HG03045 (cell line): Measurements from ENCODE around the gene RBKS.

Experiments
- ATAC-seq: cut with Tn5 transposase; IDR thresholded peaks from one replicate; pipeline ENCODE4 v1.9.1; 2021; ENCODE audit warnings: mild to moderate bottlenecking, moderate library complexity; ENCODE audit not compliant: unreplicated experiment

Gene RBKS

DNA sequence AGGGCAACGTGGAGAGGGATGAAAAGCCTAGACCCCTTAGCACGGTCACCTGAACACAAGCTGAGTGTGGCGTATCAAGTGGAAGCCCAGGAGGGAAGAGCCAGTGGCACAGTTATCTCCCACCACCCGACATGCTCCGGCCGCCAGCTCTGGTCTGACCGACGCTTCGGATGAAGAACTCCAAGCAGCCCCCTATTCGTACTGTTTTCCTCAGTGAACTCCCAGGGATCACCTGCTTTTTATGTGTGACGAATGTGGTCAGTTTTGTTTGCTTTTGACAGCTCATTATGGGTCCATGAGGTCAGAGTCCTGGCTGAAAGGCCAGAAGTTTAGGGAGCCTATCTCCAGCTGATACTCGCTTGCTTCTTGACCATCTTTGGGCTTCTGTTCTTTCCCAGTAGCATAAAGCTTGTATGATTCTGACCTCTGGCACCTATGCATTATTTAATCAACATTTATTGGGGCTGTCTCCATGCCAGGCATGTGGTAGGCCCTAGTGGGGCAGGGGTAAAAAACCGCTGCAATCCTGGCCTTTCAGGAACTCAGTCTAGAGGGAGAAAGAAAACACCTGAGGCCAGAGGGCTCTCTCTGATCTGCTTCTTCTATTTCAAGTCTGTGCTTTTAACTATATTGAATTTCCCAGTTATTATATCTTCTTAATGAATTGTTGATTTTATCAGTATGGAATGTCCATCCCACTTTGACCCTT lies 151.7 kb downstream of the RBKS start:
- ATAC-seq, result no peak

DNA sequence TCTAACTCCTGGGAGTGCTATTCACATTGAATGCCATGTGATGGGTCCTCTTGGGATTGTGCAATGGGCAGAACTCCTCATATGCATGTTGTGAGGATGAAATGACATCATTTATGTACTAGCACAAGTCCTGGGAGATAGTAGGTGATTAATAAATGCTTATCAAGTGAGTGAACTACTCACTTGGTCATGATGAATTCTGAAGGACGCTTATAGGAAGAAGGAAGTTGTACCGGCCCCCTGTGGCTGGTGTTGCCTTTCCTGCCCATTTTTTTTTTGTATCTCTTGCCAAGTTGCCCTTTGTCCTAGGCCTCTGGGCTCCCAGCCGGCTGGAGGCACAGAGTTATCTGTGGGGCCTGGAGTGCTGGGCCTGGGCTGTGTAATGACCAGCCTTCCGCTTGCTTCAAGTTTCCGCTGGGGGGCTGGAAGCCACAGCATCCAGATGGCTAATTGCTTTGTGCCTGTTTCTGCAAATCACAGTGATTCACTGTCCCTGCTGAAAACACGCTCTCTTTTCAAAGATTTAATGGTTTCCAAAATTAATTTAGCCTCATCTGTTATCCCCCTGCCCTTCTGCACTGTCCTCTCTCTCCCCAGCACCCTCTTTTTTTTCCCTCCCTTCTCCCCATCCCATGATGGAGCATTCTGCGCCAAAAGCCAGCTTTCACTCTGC lies 152.4 kb downstream of the RBKS start:
- ATAC-seq, result no peak

DNA sequence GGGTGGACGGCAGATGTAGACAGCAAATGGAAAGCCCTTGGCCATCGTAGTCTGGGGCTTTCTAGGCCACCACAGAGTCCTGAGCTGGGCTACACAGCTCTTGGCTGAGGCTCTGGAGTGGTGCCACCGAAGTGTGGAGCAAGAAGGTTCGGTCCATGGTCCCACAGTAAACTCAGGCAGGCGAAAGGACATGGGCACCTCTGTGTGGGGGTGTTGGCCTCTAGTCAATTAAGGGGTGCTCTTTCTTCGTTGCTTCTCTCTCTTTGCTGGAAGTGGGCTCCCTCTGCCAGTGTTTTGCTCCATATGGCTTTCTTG lies 153.3 kb downstream of the RBKS start:
- no peak for ATAC-seq

GRCh38 chr2:27736031-27736889 lies 153.9 kb downstream of the RBKS start:
- ATAC-seq, result no peak

DNA sequence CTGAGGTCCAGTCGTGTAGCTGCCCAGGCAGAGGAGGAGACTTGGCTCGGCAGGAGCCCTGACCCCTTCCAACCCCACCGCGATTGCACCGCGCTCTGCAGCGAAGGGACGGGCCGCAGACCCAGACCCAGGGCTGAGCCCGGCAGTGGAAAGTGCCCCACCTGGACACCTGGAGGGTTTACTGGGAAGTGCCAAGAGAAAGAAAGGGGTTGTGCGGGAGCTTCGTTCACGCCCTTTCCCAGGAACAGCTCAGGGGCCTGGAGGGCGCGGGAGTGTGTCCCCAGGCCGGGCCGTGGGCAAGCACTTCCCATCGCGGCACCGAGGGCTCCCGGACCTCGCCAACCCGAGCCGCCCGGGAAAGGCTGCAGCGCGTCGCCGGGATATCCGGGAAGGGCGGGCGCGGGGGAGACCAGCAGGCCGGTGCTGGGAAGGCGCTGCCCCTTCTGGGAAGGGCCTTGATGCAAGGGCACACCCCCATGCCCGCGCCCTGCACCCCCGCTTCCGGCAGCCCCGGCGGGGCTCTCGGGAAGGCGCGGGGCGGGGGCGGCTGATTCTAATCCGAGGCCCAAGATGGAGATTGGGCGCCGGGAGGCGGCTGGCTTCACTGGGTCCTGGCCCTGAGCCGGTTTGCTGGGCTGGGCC lies 154.8 kb downstream of the RBKS start:
- no peak for ATAC-seq

DNA sequence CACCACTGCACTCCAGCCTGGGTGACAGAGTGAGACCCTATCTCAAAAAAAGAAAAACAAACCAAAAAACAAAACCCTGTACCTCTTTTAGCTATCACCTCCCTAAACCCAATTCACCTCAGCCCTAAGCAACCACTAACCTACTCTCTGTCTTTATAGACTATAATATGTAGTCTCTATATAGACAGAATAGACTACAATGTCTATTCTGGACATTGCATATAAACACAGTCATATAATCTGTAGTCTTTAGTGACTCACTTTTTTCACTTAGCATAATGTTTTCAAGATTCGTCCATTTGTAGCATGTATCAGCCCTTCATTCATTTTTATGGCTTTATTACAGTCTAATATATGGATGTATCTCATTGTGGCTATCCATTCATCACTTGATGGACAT lies 155.9 kb downstream of the RBKS start:
- ATAC-seq, result no peak
